Astrocyte of the cerebellum (primary cell): ENCODE measurements around the gene ZDHHC11B.
"Not testable (repeated sequence)": the region's sequence is repeated elsewhere in the genome, so short reads cannot be mapped to it uniquely, and the experiment has no call there.

Experiments
- DNase-seq: peaks from one replicate; pipeline ENCODE4 v3.0.0-alpha.2; 2011; ENCODE audit warnings: low read depth
- H3K4me3 ChIP-seq: 2 replicates; pipeline ENCODE4 v1.5.1; 2011; ENCODE audit warnings: mild to moderate bottlenecking, low read depth, low read length, moderate library complexity
- CTCF ChIP-seq: IDR thresholded peaks from 2 replicates; pipeline ENCODE4 v1.5.1; 2012; ENCODE audit warnings: low read length, low read depth, moderate library complexity, mild to moderate bottlenecking; ENCODE audit errors: missing control alignments
- in situ Hi-C: cut with HindIII; loops from 2 replicates; pipeline ENCODE4 v1.10.0; 2017; ENCODE audit warnings: low sequenced_read_pairs

Gene ZDHHC11B

DNA sequence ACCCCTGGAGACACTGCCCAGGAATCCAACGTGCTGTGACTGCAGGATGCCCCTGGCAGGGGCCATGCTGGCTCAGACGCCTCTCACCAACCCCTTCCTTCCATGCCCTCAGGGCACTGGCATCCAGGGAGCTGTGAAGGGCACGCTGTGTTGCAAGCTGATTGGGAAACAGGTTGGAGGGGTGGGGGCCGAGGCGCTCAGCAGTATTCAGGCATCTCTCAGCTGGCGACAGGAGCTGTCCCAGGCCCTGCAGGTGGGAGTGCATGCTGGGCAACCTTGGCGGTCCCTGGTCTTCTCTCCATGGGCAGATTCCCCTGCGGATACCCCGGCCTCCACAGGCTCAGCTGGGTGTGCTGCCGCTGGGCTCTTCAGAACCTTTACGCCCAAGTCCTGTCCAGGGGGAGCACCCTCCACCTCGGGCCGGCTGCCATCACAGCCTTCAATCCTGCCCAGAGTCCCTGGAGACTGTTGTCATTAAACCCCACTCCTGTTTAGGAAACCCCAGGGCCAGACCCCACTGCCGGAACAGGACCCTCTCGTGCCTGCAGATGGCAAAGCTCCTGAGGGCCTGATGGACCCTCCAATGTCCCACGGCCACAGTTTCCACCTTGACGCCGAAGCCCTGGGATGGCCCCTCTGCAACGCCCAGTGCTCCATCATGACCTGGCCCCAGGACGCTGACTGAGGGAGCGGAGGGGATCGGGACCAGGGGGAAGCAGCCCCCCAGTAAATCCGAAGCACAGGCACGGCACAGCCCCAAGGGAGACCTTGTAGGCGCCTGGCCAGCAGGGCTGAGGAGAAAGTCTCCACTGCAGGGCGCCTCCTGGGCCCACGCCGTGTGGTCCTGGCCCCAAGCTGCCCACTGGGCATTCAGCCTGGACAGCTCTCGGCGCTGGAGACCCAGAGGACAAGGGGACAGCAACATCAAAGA is 100.7 kb downstream of the ZDHHC11B start:
- no peak for TF ChIP-seq CTCF
- in situ Hi-C loops = no loop called here
- H3K4me3 ChIP-seq = no peak overlapping the region
- no peak for DNase-seq

DNA sequence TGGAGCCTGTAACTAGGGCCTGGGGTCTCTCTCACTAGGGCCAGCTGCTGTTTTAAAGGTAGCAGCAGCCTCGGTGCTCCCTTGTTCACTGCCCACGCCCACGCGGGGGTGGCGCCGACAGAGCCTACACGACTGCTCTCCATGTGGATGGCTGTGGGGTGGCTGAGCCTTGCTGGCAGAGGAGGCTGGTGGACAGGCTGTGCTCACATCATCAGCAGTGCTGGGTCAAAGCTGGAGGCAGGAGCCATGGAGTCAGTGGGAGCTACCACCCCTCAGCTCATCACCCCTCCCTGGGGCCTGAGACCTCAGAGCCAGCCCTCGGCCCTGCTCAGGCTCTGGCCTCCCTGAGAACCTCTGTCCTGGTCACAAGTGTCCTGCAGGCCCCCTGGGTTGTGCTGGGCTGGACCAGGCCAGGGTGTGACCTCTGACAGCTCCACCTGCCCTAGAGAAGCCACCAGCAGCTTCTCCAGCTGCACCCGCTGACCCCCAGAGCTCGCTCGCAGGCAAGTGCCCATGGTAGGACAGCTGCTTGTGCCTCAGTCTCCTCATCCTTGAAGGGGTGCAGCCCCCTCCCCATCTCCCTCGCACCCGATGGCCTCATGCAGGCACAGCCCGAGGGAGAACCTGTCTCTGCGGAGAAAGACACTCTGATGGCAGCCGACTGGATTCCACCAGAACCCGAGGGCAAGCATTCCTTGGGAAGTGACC is 101.7 kb downstream of the ZDHHC11B start:
- H3K4me3 ChIP-seq, DNase-seq, in situ Hi-C loops: not testable (repeated sequence)

- DNase-seq, in situ Hi-C loops: not testable (repeated sequence)
These were observed 102.3 kb downstream of the ZDHHC11B start for GRCh38 chr5:682216-682615.

DNA sequence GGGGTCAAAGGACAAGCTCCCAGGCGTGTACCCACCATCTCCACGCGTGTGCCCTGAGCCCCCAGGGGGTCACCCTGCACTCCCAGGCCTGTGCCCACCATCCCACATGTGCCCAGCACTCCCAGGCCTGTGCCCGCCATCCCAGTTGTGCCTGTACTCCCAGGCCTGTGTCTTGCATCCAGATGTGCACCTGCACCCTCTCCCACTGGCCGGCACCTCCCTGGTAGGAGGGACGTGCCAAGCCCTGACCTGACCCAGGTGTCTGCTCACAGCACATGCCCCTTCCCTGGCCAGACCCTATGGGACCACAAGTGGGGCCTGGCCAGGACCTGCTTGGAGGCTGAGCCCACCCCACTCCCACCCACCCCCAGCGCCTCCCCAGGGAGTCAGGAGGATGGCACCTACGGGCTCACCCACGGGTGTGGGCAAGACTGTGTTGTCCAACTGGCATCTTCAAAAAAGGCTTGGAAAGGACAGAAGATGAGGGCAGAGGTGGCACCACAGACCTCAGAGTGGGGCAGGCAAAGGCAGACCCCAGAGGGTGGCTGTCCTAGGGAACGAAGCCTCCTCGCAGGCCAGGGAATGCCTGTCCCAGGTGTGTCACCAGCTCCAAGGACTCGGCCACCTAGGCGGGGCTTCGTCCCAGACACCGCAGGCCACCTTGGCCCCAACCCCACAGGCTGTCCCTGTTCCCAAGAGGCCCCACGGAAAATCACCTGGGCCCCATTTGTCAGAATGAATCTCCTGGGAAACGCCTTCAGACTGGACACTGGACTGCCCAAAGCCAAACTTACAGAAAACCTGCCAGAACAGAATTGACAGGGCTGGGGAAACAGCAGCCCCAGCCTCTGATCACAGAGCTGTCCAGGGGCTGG is 103.0 kb downstream of the ZDHHC11B start:
- H3K4me3 ChIP-seq, DNase-seq, in situ Hi-C loops: not testable (repeated sequence)

More at GRCh38 chr5:682216-682615, 102.3 kb downstream of the ZDHHC11B start:
- not testable (repeated sequence) for H3K4me3 ChIP-seq

DNA sequence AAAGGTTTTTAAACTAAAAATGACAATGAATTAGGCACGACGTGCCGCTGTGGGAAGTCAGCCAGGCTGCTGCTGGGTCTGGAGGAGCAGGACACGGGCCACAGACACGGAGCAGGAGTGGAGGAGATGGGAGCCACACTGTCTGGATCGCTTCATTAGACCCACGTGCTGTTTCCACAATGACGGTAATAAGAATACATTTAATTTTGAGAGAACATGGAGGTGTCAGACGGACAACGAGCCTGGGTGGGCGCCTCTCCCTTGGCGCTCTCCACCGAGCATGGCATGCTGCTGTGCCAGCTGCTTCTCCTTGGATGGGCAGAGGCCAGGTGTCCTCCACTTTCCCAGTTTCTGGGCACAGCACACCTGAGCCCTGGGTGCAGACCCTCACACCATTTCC is 103.7 kb downstream of the ZDHHC11B start:
- H3K4me3 ChIP-seq, in situ Hi-C loops, DNase-seq: not testable (repeated sequence)

DNA sequence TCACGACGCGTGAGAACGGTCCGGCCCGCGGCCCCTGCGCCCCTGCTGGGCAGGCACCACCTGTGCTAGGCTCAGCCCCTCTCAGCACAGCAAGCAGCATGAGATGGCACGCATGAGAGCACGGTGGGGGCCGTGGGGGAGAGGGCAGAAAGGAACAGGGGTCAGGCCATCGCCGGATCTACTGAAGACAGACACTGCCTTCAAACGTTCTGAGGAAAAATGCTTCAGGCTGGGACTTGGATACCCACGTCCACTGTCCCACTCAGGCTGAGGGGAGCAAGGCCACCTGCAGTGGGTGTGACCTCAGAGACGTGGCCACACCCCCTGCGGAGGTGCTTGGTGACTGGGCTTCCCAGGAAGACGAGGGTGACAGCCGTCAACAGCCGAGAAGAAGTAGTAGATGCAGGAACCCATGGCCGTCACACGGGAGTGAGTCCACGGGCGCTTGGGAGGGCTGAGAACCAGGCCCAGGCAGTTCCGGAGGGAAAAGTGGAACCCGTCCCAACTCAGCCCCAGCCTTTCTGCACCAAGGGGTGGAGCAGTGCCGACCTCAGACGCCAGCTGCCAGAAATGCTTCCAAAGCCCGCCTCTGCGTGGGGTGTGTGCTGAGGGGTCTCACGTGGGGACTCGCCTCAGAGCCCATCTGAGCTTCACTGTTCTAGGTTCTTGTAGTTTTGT is 104.3 kb downstream of the ZDHHC11B start:
- DNase-seq, in situ Hi-C loops, H3K4me3 ChIP-seq: not testable (repeated sequence)

DNA sequence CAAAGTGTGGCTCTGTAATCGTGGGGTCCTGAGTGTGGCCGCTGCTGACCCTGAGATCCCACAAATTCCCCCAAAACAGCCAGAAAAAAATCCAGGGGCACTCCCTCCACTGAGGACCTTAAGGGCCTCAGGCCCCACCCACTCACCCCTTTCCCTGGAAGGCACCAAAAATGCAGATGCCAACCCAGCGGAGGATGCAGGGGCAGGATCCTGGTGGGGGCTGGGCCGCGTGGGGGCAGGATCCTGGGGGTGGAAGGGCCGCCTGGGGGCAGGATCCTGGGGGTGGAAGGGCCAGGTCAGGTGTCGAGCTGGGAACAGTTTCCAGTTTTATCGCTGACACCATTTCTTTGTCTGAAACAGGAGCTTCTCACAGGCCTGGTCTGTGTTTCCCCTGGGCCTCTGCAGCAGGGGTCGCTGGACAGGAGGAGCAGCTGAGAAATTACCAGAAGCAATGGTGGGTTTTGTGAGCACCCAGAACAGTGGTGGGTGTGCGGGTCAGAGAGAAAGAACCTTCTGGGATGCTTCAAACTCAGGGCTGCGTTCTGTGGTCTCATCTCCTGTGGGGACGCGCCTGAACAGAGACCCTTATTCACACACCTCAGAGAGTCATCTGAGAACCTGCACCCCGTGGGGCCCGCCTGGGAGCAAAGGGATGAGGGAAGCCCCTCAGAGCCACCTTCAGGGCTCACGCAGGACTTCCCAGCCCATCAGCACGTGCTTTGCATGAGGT is 105.2 kb downstream of the ZDHHC11B start:
- in situ Hi-C loops, DNase-seq, H3K4me3 ChIP-seq: not testable (repeated sequence)

GRCh38 chr5:678521-678920 is 106.0 kb downstream of the ZDHHC11B start:
- H3K4me3 ChIP-seq, DNase-seq, in situ Hi-C loops: not testable (repeated sequence)

- no peak overlapping the region for H3K4me3 ChIP-seq
- in situ Hi-C loops = no loop called here
- no peak for DNase-seq
- TF ChIP-seq CTCF = no peak
These were observed 107.1 kb downstream of the ZDHHC11B start for GRCh38 chr5:677131-678101.
